ENCODE results near the gene ZNF665. TPM values are rescaled to one million over a fixed set of nuclear protein-coding genes. Genes with fewer than 3 reads are reported as not detected.
A peak's percentile ranks its signal among the peaks of the same experiment; 100 is the strongest.
"Not testable (repeated sequence)": the region's sequence is repeated elsewhere in the genome, so short reads cannot be mapped to it uniquely, and the experiment has no call there.

Gene ZNF665
- total RNA-seq, 2 donors from 2014 or later, result 7.6 to 8.6 TPM

GRCh38 chr19:53130506-53130905 lies 62.7 kb downstream of the ZNF665 start:
- Histone ChIP-seq H3K36me3 (ENCODE audit: control insufficient read depth, insufficient read depth, low read length) (no peaks in the 10 kb centered on the region), H3K9ac (ENCODE audit: extremely low read depth, low read length, poor library complexity, severe bottlenecking) (no peak overlapping the region), H3K4me3 (ENCODE audit: low read length) (no peak overlapping the region), H3K27ac (ENCODE audit: low read depth, low read length) (no peak overlapping the region), H3K9me3 (ENCODE audit: control insufficient read depth, low read length) (peaks cover 6% of the 10 kb centered on the region), H3K27me3 (ENCODE audit: control insufficient read depth, insufficient read depth, low read length, poor library complexity, severe bottlenecking) (no peaks in the 10 kb centered on the region), H3K4me1 (ENCODE audit: control insufficient read depth, insufficient read depth, low read length) (no peaks in the 10 kb centered on the region)
- DNase-seq, result no peak
- Mint-ChIP-seq H3K27me3 (ENCODE audit: insufficient read depth) (peaks cover 14% of the 10 kb centered on the region), H3K4me1 (peaks cover 28% of the 10 kb centered on the region), H3K4me3 (no peak overlapping the region), H3K9me3 (no peaks in the 10 kb centered on the region), H3K36me3 (ENCODE audit: low read depth) (peaks cover 11% of the 10 kb centered on the region), H3K27ac (no peak overlapping the region)
- TF ChIP-seq, protein P1, sequence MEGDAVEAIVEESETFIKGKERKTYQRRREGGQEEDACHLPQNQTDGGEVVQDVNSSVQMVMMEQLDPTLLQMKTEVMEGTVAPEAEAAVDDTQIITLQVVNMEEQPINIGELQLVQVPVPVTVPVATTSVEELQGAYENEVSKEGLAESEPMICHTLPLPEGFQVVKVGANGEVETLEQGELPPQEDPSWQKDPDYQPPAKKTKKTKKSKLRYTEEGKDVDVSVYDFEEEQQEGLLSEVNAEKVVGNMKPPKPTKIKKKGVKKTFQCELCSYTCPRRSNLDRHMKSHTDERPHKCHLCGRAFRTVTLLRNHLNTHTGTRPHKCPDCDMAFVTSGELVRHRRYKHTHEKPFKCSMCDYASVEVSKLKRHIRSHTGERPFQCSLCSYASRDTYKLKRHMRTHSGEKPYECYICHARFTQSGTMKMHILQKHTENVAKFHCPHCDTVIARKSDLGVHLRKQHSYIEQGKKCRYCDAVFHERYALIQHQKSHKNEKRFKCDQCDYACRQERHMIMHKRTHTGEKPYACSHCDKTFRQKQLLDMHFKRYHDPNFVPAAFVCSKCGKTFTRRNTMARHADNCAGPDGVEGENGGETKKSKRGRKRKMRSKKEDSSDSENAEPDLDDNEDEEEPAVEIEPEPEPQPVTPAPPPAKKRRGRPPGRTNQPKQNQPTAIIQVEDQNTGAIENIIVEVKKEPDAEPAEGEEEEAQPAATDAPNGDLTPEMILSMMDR (conservative IDR thresholded peaks at IDR 0.05), result no peak
- WGBS, 2 experiments (ENCODE audit: insufficient coverage in 1 of 2, insufficient read length in 1 of 2), result 81 to 91% methylated on average over 2 to 7 of the region's 7 CpGs

DNA sequence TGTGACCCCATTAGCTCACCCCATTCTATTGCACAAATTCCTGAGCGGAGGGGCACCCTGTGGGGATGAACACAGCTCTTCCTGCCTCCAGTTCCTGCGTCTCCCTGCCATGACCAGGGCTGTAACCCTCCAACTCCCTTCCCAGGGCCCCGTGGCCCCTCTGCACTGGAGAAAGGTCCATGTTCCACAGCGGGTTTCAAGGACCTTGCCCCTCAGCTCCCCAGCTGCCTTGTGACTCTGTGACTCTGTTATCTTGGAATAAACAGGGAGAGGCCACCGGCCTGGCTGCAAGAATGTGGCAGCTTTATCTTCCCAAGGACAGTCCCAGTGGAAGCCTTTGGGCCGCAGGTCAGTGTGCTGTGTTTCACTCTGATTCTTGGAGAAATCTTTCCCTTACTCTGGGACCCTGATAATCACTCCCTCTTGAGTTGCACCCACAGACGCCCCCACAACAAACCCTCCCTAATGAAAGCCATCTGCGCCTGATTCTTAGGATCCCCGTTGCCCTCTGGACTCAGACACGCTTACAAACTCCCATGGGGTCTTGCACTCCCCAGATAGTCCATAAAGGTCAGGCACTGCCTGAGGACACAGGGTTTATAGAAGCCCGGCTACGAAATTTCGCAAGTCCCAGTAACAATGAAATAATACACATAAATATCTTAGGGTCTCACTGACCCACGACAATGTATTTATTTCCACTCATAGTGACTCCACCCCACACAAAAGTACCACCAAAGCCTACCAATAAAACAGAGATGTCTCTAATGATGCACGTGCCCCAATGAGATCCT lies 66.2 kb downstream of the ZNF665 start:
- not testable (repeated sequence) for DNase-seq
- WGBS, 2 experiments (ENCODE audit: insufficient coverage in 1 of 2, insufficient read length in 1 of 2), result 92 to 96% methylated on average over 4 to 8 of the region's 15 CpGs

DNA sequence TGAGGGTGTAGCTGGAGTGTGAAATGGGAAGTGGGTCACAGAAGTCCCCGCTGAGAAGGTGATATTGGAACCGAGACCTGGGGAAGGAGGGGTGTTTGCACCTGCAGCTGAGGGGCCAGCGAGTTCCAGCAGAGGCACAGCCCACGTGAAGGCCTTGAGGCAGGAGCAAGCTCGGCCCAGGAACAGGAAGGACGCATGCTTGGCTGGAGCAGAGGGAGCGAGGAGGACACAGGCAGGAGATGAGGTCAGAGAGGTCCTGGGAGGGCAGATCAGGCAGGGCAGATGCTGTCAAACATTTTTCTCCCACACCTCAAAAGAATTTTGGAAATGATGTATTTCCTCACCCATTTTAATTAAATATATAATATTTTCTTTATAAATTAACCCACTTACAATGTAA lies 69.8 kb downstream of the ZNF665 start:
- TF ChIP-seq, protein P1 (conservative IDR thresholded peaks at IDR 0.05), result no peak
- DNase-seq, result no peak

More for the DNA sequence above, 66.2 kb downstream of the ZNF665 start:
- H3K4me1 Mint-ChIP-seq, result peaks cover 19% of the 10 kb centered on the region
- H3K9ac ChIP-seq (ENCODE audit: extremely low read depth, low read length, poor library complexity, severe bottlenecking); H3K27me3 Mint-ChIP-seq (ENCODE audit: insufficient read depth); H3K9me3 Mint-ChIP-seq; H3K27me3 ChIP-seq (ENCODE audit: control insufficient read depth, insufficient read depth, low read length, poor library complexity, severe bottlenecking); H3K4me3 Mint-ChIP-seq; H3K36me3 ChIP-seq (ENCODE audit: control insufficient read depth, insufficient read depth, low read length); H3K4me3 ChIP-seq (ENCODE audit: low read length); H3K4me1 ChIP-seq (ENCODE audit: control insufficient read depth, insufficient read depth, low read length); H3K27ac ChIP-seq (ENCODE audit: low read depth, low read length); H3K9me3 ChIP-seq (ENCODE audit: control insufficient read depth, low read length): not testable (repeated sequence)
- H3K27ac Mint-ChIP-seq, result peak overlapping the region; percentile 84
- H3K36me3 Mint-ChIP-seq (ENCODE audit: low read depth), result peaks cover 24% of the 10 kb centered on the region

More for the DNA sequence above, 69.8 kb downstream of the ZNF665 start:
- H3K4me3 ChIP-seq (ENCODE audit: low read length), result no peak overlapping the region
- no peaks in the 10 kb centered on the region for H3K4me1 ChIP-seq (ENCODE audit: control insufficient read depth, insufficient read depth, low read length)
- H3K4me3 Mint-ChIP-seq, result no peak overlapping the region
- H3K9me3 Mint-ChIP-seq, result peaks cover 2% of the 10 kb centered on the region
- H3K4me1 Mint-ChIP-seq, result peaks cover 7% of the 10 kb centered on the region
- H3K9ac ChIP-seq (ENCODE audit: extremely low read depth, low read length, poor library complexity, severe bottlenecking), result no peak overlapping the region
- 86 to 91% methylated on average over 4 to 7 of the region's 7 CpGs for WGBS, 2 experiments (ENCODE audit: insufficient coverage in 1 of 2, insufficient read length in 1 of 2)
- peaks cover 5% of the 10 kb centered on the region for H3K9me3 ChIP-seq (ENCODE audit: control insufficient read depth, low read length)
- no peaks in the 10 kb centered on the region for H3K27me3 Mint-ChIP-seq (ENCODE audit: insufficient read depth)
- H3K27ac Mint-ChIP-seq, result no peak overlapping the region
- H3K36me3 ChIP-seq (ENCODE audit: control insufficient read depth, insufficient read depth, low read length), result peaks cover 10% of the 10 kb centered on the region
- no peaks in the 10 kb centered on the region for H3K27me3 ChIP-seq (ENCODE audit: control insufficient read depth, insufficient read depth, low read length, poor library complexity, severe bottlenecking)
- peaks cover 41% of the 10 kb centered on the region for H3K36me3 Mint-ChIP-seq (ENCODE audit: low read depth)
- no peak overlapping the region for H3K27ac ChIP-seq (ENCODE audit: low read depth, low read length)

Other genes starting within 250 kb of the ZNF665 start
- 10 to 100 TPM; 20.7 to 24.8 TPM for gene ZNF816, start 230.5 kb downstream of the ZNF665 start, total RNA-seq
- not detected for gene ERVV-1, start 179.4 kb downstream of the ZNF665 start, total RNA-seq
- gene ERVV-2, start 148.6 kb downstream of the ZNF665 start, total RNA-seq, result not detected
- 10 to 100 TPM; 51.7 to 78.3 TPM for gene ZNF160, start 89.9 kb downstream of the ZNF665 start, total RNA-seq
- 10 to 100 TPM; 12.6 to 19.4 TPM for gene ZNF415, start 60.4 kb downstream of the ZNF665 start, total RNA-seq
- gene ZNF347, start 34.3 kb downstream of the ZNF665 start, total RNA-seq, result 10 to 100 TPM; 17.7 to 25.5 TPM
- gene ZNF677, start 61.5 kb upstream of the ZNF665 start, total RNA-seq, result 10 to 100 TPM; 35.6 to 56.5 TPM
- gene VN1R2, start 64.9 kb upstream of the ZNF665 start, total RNA-seq, result not detected
- gene VN1R4, start 74.4 kb upstream of the ZNF665 start, total RNA-seq, result not detected
- gene ZNF845, start 140.4 kb upstream of the ZNF665 start, total RNA-seq, result 10 to 100 TPM; 19.0 to 24.3 TPM
- 10 to 100 TPM; 42.2 to 48.8 TPM for gene ZNF525, start 172.3 kb upstream of the ZNF665 start, total RNA-seq
- 10 to 100 TPM; 30.1 to 35.9 TPM for gene ZNF765, start 201.8 kb upstream of the ZNF665 start, total RNA-seq
- 10 to 100 TPM; 52.3 to 63.8 TPM for gene ZNF761, start 238.6 kb upstream of the ZNF665 start, total RNA-seq